ENCODE data around the gene HNF4A. TPM values are rescaled to one million over a fixed set of nuclear protein-coding genes. Genes with fewer than 3 reads are reported as not detected.
"Not testable (repeated sequence)": the region's sequence is repeated elsewhere in the genome, so short reads cannot be mapped to it uniquely, and the experiment has no call there.

HNF4A gene
- total RNA-seq, 1 donor from 2014 or later = 0.09 TPM

DNA sequence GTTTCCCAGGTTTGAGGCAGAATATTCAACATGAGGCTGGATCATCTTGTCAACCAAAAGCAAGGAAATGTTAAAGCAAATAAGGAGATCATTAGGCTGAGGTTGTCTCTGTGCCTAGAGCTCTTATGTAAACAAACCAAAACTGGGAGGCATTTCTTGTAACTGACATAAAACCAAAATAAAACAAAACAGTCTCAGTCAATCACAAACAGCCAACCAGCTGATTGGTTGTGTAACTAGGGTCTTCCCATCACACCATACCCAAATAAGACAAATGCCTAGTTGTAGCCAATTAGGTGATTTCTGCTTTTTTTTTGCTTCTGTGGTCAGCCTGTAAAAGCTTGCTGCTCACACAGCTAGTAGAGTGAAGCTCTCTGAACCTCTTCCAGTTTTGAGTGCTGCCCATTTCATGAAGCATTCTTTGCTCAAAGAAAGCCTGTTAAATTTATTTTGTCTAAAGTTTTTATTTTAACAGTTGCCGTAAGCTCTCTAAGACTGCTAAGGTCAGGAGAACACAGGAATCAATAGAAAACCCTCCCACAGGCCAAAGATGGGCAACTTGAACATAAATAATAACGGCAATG, 35.6 kb upstream of the HNF4A start:
- TF ChIP-seq, protein P1, sequence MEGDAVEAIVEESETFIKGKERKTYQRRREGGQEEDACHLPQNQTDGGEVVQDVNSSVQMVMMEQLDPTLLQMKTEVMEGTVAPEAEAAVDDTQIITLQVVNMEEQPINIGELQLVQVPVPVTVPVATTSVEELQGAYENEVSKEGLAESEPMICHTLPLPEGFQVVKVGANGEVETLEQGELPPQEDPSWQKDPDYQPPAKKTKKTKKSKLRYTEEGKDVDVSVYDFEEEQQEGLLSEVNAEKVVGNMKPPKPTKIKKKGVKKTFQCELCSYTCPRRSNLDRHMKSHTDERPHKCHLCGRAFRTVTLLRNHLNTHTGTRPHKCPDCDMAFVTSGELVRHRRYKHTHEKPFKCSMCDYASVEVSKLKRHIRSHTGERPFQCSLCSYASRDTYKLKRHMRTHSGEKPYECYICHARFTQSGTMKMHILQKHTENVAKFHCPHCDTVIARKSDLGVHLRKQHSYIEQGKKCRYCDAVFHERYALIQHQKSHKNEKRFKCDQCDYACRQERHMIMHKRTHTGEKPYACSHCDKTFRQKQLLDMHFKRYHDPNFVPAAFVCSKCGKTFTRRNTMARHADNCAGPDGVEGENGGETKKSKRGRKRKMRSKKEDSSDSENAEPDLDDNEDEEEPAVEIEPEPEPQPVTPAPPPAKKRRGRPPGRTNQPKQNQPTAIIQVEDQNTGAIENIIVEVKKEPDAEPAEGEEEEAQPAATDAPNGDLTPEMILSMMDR (IDR thresholded peaks at IDR 0.05; ENCODE audit: unreplicated experiment) = no peak
- H3K27me3 Mint-ChIP-seq (ENCODE audit: low read depth) = peaks cover 2% of the 10 kb centered on the region
- H3K9me3 Mint-ChIP-seq = peaks cover 6% of the 10 kb centered on the region
- no peaks in the 10 kb centered on the region for H3K4me1 Mint-ChIP-seq
- DNase-seq (ENCODE audit: low spot score in 2 of 2, unreplicated experiment in 2 of 2) = no peak
- H3K36me3 Mint-ChIP-seq = no peaks in the 10 kb centered on the region
- H3K4me3 Mint-ChIP-seq = no peak overlapping the region
- H3K27ac Mint-ChIP-seq = no peak overlapping the region

DNA sequence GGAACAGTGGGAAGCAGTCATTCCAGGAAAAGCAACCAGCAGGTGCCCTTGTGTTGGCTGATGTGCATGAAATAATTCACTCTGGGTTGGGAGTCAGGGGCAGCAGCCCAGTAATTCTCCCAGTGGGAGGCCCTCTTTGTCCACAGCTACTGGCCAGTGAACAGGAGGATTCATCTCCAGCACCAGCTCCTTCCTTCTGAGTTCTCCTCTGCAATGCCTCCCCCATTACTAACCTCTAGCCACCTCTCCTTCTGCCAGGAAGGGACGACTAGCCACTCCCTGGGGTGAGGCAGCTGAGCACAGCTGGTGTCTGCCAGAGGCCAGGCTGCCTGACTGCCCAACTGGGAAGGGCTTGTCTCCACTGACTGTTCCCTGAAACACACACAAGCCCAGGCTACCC, 31.2 kb upstream of the HNF4A start:
- H3K36me3 Mint-ChIP-seq = no peaks in the 10 kb centered on the region
- no peaks in the 10 kb centered on the region for H3K4me1 Mint-ChIP-seq
- no peaks in the 10 kb centered on the region for H3K27me3 Mint-ChIP-seq (ENCODE audit: low read depth)
- H3K27ac Mint-ChIP-seq = no peak overlapping the region
- DNase-seq (ENCODE audit: low spot score in 2 of 2, unreplicated experiment in 2 of 2) = no peak
- H3K9me3 Mint-ChIP-seq = no peaks in the 10 kb centered on the region
- TF ChIP-seq, protein P1 (IDR thresholded peaks at IDR 0.05; ENCODE audit: unreplicated experiment) = no peak
- no peak overlapping the region for H3K4me3 Mint-ChIP-seq

DNA sequence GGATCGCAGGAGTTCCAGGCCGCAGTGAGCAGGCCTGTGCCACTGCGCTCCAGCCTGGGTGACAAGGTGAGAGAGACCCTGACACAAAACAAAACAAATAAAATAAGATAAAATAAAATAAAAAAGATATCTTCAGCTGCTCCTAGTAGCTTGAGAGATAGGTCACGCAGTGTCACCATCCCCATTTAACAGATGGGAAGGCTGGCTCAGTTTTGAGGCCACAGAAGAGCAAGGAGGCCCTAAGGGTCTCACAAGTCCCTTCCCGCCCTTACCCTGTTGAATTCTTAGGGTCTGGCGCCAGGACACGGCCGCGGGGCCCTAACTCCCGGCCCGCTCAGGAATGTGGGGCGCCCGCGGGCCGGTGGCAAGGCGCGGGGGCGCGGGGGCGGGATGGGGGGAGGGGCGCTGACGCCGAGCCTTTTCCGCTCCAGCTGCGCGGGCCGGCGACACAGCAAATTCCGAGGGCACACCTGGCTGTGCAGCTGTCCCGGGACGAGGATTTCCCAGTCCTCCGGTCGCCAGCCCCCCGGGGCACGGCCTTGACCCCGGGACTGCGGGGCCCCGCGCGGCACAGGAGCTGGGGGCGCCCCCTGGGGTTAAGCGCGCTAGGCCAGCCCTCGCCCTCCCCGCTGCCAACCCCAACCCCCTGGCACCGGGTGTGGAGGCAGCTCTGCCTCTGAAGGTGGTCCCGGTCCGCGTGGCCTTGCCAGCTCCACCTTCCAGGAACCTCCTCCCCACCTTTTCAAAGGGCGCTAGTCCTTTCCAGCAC, 28.9 kb upstream of the HNF4A start:
- H3K27me3 Mint-ChIP-seq (ENCODE audit: low read depth) = no peaks in the 10 kb centered on the region
- TF ChIP-seq, protein P1 (IDR thresholded peaks at IDR 0.05; ENCODE audit: unreplicated experiment) = no peak
- H3K36me3 Mint-ChIP-seq = no peaks in the 10 kb centered on the region
- no peak overlapping the region for H3K27ac Mint-ChIP-seq
- peak overlapping the region; percentile 28 for H3K4me3 Mint-ChIP-seq
- no peaks in the 10 kb centered on the region for H3K9me3 Mint-ChIP-seq
- H3K4me1 Mint-ChIP-seq = peaks cover 3% of the 10 kb centered on the region
- no peak for DNase-seq (ENCODE audit: low spot score in 2 of 2, unreplicated experiment in 2 of 2)

DNA sequence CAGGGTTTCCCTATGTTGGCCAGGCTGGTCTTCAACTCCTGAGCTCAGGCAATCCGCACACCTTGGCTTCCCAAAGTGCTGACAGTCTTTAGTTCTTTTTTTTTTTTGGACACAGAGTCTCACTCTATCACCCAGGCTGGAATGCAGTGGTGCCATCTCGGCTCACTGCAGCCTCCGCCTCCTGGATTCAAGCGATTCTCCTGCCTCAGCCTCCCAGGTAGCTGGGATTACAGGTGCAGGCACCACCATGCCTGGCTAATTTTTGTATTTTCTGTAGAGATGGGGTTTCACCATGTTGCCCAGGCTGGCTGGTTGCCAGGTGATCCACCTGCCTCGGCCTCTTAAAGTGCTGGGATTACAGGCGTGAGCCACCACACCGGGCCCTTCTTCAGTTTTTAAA, 27.8 kb upstream of the HNF4A start:
- H3K36me3 Mint-ChIP-seq; H3K4me1 Mint-ChIP-seq; H3K27ac Mint-ChIP-seq; H3K27me3 Mint-ChIP-seq (ENCODE audit: low read depth); H3K4me3 Mint-ChIP-seq; DNase-seq (ENCODE audit: low spot score in 2 of 2, unreplicated experiment in 2 of 2); H3K9me3 Mint-ChIP-seq: not testable (repeated sequence)

DNA sequence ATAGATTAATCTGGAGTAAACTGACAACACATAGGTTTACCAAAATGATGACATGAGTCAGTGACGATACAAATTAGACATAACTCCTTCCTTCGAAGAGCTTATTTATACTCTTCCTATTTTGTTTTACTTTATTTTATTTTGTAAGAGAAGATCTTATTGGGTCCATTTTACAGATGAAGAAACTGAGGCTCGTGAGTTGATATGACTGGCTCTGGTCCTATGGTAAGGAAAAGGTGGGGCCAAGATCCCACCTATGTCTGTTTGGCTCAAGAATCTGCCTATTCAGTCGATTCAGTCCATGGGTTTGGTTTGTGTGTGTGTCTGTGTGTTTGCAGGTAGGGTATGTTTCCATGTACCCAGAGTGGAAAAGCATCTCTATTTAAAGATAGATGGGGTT, 27.1 kb upstream of the HNF4A start:
- Mint-ChIP-seq H3K27me3 (ENCODE audit: low read depth) (no peaks in the 10 kb centered on the region), H3K27ac (no peak overlapping the region), H3K36me3 (no peaks in the 10 kb centered on the region), H3K4me3 (no peak overlapping the region), H3K9me3 (no peaks in the 10 kb centered on the region), H3K4me1 (peaks cover 3% of the 10 kb centered on the region)
- TF ChIP-seq, protein P1 (IDR thresholded peaks at IDR 0.05; ENCODE audit: unreplicated experiment) = no peak
- DNase-seq (ENCODE audit: low spot score in 2 of 2, unreplicated experiment in 2 of 2) = no peak

DNA sequence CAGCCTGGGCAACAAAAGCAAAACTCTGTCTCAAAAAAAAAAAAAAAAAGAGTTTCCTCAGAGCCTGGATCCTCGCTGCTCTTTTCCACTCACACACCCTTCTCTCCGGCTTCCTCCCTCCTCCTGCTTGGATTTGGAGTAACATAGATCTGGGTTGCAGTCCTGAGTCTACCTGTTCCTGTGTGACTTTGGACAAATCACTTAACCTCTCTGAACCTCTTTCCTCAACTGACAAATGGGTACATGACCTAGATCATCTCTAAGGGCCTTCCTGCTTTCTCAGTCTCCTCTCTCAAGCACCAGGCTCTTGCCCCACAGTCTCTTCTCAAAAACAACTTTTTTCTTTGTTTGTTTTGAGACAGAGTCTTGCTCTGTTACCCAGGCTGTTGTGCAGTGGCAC, 24.3 kb upstream of the HNF4A start:
- H3K9me3 Mint-ChIP-seq = no peaks in the 10 kb centered on the region
- peaks cover 3% of the 10 kb centered on the region for H3K4me1 Mint-ChIP-seq
- TF ChIP-seq, protein P1 (IDR thresholded peaks at IDR 0.05; ENCODE audit: unreplicated experiment) = no peak
- DNase-seq (ENCODE audit: low spot score in 2 of 2, unreplicated experiment in 2 of 2) = no peak
- no peaks in the 10 kb centered on the region for H3K27me3 Mint-ChIP-seq (ENCODE audit: low read depth)
- H3K36me3 Mint-ChIP-seq = no peaks in the 10 kb centered on the region
- no peak overlapping the region for H3K27ac Mint-ChIP-seq
- no peak overlapping the region for H3K4me3 Mint-ChIP-seq

Data from mesothelial cell of epicardium (in vitro differentiated cells).